Fibroblast of villous mesenchyme (primary cell): ENCODE data around the gene VIPR1. TPM values are rescaled to one million over a fixed set of nuclear protein-coding genes. Genes with fewer than 3 reads are reported as not detected.

Experiments
- DNase-seq: peaks from one replicate; pipeline ENCODE4 v3.0.0-alpha.2; 2010; ENCODE audit warnings: low read depth
- H3K4me3 ChIP-seq: 2 replicates; pipeline ENCODE4 v1.5.1; 2011; ENCODE audit warnings: low read depth, mild to moderate bottlenecking, low read length
- total RNA-seq: library from RNA; depleted of rRNA; stranded (reverse); fragments of >200 nt; gene quantifications from 2 replicates; pipeline ENCODE4 v1.2.3, GENCODE V29; 2012
- TF ChIP-seq, protein P1 (sequence below): IDR thresholded peaks from 2 replicates; pipeline ENCODE4 v1.5.1; 2012; ENCODE audit warnings: low read depth, mild to moderate bottlenecking, low read length; ENCODE audit not compliant: insufficient read depth

Gene VIPR1
- total RNA-seq, 1 donor = not detected

DNA sequence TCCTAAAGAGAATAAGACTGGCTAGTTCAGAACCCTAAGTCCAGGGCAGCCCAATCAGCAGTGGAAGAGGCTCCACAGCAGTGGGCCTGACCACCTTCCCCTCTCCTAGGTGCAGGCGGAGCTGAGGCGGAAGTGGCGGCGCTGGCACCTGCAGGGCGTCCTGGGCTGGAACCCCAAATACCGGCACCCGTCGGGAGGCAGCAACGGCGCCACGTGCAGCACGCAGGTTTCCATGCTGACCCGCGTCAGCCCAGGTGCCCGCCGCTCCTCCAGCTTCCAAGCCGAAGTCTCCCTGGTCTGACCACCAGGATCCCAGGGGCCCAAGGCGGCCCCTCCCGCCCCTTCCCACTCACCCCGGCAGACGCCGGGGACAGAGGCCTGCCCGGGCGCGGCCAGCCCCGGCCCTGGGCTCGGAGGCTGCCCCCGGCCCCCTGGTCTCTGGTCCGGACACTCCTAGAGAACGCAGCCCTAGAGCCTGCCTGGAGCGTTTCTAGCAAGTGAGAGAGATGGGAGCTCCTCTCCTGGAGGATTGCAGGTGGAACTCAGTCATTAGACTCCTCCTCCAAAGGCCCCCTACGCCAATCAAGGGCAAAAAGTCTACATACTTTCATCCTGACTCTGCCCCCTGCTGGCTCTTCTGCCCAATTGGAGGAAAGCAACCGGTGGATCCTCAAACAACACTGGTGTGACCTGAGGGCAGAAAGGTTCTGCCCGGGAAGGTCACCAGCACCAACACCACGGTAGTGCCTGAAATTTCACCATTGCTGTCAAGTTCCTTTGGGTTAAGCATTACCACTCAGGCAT, 33.7 kb downstream of the VIPR1 start:
- TF ChIP-seq, protein P1, sequence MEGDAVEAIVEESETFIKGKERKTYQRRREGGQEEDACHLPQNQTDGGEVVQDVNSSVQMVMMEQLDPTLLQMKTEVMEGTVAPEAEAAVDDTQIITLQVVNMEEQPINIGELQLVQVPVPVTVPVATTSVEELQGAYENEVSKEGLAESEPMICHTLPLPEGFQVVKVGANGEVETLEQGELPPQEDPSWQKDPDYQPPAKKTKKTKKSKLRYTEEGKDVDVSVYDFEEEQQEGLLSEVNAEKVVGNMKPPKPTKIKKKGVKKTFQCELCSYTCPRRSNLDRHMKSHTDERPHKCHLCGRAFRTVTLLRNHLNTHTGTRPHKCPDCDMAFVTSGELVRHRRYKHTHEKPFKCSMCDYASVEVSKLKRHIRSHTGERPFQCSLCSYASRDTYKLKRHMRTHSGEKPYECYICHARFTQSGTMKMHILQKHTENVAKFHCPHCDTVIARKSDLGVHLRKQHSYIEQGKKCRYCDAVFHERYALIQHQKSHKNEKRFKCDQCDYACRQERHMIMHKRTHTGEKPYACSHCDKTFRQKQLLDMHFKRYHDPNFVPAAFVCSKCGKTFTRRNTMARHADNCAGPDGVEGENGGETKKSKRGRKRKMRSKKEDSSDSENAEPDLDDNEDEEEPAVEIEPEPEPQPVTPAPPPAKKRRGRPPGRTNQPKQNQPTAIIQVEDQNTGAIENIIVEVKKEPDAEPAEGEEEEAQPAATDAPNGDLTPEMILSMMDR = peak; percentile 54
- no peak for DNase-seq
- no peak overlapping the region for H3K4me3 ChIP-seq

DNA sequence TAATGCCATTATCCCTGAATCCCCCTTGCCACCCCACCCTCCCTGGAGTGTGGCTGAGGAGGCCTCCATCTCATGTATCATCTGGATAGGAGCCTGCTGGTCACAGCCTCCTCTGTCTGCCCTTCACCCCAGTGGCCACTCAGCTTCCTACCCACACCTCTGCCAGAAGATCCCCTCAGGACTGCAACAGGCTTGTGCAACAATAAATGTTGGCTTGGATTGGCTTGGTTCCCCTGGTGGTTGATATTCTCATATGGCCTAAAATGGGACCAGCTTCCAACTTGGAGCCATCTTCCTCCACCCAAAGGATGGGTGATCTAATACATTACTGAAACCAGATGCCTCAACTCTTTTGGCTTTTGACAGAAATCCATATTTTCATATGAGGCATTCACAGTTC, 34.9 kb downstream of the VIPR1 start:
- no peak overlapping the region for H3K4me3 ChIP-seq
- TF ChIP-seq, protein P1 = no peak
- DNase-seq = no peak

DNA sequence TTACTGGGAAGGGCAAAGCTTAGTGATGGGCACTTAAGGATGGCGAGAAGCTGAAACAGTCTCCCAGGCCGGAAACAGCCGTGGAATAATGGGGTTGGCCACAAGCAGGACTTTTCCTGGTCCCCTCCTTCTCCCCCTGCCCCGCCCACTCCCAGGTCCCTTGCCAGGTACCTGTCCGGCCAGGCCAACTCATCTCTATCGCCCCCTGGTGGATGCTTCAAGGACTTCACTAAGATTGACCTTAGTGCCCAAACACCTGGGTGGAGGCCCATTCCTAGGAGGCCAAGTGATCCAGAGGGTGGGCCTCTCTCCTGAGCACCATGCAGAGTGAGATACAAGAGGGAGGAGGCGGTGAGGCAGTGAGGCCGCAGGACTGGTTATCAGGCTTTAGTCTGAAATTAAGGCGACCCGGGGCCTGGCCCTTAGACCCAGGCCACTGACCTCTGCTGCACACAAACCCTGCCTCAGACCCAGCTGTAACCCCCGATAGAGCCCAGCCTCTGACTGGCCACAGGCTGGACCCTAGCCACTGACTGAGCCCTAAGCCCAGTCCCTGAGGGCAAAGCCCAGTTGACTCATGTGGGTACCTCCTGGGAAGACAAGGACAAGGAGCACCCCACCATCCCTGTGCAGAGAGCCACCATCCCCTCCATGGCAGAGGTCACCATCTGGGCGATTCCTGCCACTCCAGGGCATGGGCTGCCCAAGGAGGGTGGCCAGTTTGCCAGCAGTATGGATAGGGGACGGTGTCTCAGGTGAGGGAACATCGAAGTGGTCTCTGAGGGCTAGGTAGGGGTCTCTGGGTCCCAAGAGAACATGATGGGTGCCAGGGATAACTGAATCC, 37.6 kb downstream of the VIPR1 start:
- DNase-seq = peak; percentile 26
- TF ChIP-seq, protein P1 = peak; percentile 74

DNA sequence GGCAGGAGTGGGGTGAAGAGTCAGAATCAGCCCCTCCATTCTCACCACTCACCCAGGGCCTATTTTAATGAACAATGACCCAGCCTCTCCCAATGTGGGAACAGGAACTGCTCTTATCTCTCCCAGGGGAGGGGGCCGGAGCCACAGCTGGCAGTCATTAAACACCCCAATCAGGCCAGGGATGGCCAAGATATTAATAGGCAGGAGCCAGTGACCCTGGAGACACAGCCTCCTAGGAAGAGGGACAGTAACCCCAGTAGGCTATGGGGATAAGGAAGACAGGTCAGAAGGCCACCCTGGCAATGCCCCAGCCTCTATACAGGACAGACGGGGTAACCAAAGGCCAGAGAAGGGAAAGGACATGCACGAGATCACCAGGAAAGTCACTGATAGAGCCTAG, 38.6 kb downstream of the VIPR1 start:
- DNase-seq = no peak
- no peak overlapping the region for H3K4me3 ChIP-seq
- TF ChIP-seq, protein P1 = no peak

More for the DNA sequence above, 37.6 kb downstream of the VIPR1 start:
- H3K4me3 ChIP-seq = no peak overlapping the region

DNA sequence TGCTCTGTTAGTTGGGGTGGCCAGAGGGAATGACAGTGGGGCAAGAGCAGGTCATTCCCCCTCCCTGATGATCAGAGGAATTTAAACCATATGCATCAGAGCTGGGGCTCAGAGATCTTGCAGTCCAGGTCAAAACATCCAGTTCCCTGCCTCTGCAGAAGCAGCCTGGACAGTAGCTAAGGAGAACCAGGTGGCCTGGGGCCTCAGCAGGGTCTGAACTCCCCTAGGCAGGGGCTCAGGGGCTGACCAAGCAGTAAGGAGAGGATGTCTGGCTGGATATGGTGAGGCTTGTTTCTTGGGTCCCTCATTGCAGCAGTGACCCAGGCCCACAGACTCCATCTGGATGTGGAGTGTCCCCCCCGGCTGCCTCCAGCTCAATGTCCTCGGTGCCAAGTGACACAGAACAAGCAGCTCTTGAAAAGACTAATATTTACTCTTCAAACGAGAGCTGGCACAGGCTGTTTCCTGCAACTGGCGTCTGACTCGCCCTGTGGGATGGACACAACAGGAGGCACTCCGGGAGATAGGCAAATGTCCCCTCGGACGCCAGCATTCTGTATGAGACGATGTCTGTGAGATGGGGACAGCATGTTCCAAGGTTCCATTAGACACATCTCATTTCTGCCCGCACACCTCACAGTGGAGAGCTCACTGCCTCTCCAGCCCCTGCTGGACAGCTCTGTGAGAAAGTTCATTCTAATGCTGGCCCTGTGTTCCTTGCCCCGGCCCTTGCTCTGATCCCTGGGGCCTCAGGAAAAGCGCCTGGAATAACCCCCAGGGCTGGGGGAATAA, 42.2 kb downstream of the VIPR1 start:
- TF ChIP-seq, protein P1 = peak; percentile 17
- DNase-seq = no peak
- no peak overlapping the region for H3K4me3 ChIP-seq

DNA sequence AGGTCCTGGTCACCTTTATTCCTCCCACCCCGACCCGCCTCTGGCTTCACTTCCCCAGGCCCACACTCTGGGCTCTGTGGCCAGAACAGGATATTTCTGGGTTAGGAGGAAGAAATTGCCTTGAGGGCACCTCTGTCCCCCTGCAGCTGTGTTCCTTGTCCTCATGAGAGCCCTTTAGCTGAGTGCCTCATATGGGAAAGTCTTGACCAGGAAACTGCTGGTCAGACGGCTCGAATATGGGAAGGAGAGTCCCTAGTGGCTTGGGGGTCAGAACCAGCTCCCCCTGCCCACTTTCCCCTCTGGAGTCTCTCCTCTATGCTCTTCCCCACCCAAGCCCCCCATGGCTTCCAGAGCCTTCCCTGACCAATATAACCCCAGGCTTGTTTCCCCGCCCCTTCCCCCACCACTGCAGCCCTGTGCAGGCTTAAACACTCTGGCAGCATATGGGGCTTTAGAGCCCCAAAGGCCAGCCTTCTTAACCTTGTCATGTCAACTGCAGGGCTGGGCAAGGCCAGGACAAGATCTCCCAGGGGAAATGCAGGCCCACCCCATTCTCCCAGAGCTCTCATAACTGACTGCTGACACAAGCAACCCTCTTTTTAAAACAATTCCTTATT, 42.9 kb downstream of the VIPR1 start:
- DNase-seq = no peak
- TF ChIP-seq, protein P1 = no peak
- no peak overlapping the region for H3K4me3 ChIP-seq
